Spleen (tissue), 7 donors: Measurements from ENCODE around the gene CFHR2.

Experiments
- POLR2A ChIP-seq, 3 donors: fragments of 450-650 bp; IDR thresholded peaks; one replicate each; pipeline ENCODE4 v1.5.1; 2017; ENCODE audit warnings: antibody characterized with exemption in 3 of 3, mild to moderate bottlenecking in 1 of 3
- TF ChIP-seq, protein P1 (sequence below), 11 experiments: fragments of 200-600 bp in 7 of 11; fragments of 450-650 bp in 4 of 11; sonication (generic) in 4 of 11; IDR thresholded peaks in 8 of 11; conservative IDR thresholded peaks in 3 of 11; 1 replicate in 7 of 11; 2 replicates in 4 of 11; pipeline versions ENCODE4 v1.4.0 to v1.8.0; 2016 to 2021; ENCODE audit warnings: antibody characterized with exemption in 11 of 11, inconsistent platforms in 4 of 11, mild to moderate bottlenecking in 1 of 11
- donor health status: DM: no; HTN: no; CAD: no; lungs with moderate emphysema.
- donor health status: DM: no; HTN: no; CAD: no.
- donor health status: DM: no; HTN: no; CAD: no.

DNA sequence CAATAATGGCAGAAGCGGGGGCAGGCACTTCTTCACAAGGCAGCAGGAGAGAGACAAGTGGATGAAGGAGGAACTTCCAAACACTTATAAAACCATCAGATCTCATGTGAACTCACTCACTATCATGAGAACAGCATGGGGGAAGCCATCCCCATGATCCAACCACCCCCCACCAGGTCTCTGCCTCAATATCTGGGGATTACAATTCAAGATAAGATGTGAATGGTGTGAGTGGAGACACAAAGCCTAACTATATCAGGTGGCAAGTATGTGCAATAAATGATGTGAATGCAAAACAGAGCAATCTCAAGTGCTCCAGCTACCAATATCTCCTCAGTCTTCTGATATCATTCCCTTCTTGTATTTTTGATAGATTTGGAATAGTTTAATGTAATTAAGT lies 12.4 kb downstream of the CFHR2 start:
- TF ChIP-seq, protein P1, sequence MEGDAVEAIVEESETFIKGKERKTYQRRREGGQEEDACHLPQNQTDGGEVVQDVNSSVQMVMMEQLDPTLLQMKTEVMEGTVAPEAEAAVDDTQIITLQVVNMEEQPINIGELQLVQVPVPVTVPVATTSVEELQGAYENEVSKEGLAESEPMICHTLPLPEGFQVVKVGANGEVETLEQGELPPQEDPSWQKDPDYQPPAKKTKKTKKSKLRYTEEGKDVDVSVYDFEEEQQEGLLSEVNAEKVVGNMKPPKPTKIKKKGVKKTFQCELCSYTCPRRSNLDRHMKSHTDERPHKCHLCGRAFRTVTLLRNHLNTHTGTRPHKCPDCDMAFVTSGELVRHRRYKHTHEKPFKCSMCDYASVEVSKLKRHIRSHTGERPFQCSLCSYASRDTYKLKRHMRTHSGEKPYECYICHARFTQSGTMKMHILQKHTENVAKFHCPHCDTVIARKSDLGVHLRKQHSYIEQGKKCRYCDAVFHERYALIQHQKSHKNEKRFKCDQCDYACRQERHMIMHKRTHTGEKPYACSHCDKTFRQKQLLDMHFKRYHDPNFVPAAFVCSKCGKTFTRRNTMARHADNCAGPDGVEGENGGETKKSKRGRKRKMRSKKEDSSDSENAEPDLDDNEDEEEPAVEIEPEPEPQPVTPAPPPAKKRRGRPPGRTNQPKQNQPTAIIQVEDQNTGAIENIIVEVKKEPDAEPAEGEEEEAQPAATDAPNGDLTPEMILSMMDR (IDR thresholded peaks at IDR 0.05 in 8 of 11, conservative IDR thresholded peaks at IDR 0.05 in 3 of 11) = no peak
- TF ChIP-seq POLR2A (IDR thresholded peaks at IDR 0.05) = no peak
